Breast epithelium (tissue), 3 donors: ENCODE results near the gene CPD.

Source experiments
- CTCF ChIP-seq, 3 donors: fragments of 450-650 bp; IDR thresholded peaks; one replicate each; pipeline ENCODE4 v1.5.1; 2016 to 2017; ENCODE audit warnings: antibody characterized with exemption in 3 of 3, mild to moderate bottlenecking in 3 of 3, moderate library complexity in 3 of 3
- POLR2AphosphoS5 ChIP-seq, 3 donors: sonication (generic); formaldehyde crosslinking; IDR thresholded peaks; one replicate each; pipeline ENCODE4 v1.6.1; 2017; ENCODE audit warnings: antibody characterized with exemption in 3 of 3

GRCh38 chr17:30458371-30458770 lies 79.6 kb downstream of the CPD start:
- TF ChIP-seq CTCF (IDR thresholded peaks at IDR 0.05), result no peak
- TF ChIP-seq POLR2AphosphoS5 (IDR thresholded peaks at IDR 0.05), result no peak
